GM19467 (cell line): ENCODE measurements around the gene PRAC2.

ENCODE experiments used
- ATAC-seq: cut with Tn5 transposase; IDR thresholded peaks from one replicate; pipeline ENCODE4 v1.9.1; 2021; ENCODE audit warnings: mild to moderate bottlenecking, moderate library complexity; ENCODE audit not compliant: unreplicated experiment

Gene PRAC2

GRCh38 chr17:48752399-48753288 lies 29.7 kb downstream of the PRAC2 start:
- ATAC-seq, result no peak

GRCh38 chr17:48753794-48754499 lies 31.0 kb downstream of the PRAC2 start:
- ATAC-seq, result no peak

GRCh38 chr17:48754500-48755261 lies 31.7 kb downstream of the PRAC2 start:
- ATAC-seq, result no peak

- no peak for ATAC-seq
Measured at GRCh38 chr17:48755356-48755755, 32.4 kb downstream of the PRAC2 start.

DNA sequence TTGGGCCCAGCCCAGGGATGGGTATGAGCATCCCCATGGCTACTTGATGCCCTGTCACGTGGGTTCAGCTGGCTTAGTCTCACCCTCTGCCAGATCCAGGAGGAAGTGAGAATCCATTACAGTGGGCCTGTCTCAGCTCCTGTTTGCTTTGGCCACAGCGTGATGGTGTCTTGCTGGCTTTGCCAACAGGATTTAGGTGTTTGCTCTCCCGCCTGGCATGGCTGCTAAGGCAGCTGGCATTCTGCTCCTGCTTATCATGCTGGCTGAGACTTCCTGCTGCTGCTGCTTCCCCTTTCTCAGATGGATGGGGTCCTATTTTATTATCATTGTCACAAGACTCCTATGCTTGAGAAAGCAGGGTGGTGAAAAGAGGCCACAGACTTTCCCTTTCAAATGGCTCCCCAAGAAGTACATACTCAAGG lies 33.9 kb downstream of the PRAC2 start:
- ATAC-seq, result no peak

DNA sequence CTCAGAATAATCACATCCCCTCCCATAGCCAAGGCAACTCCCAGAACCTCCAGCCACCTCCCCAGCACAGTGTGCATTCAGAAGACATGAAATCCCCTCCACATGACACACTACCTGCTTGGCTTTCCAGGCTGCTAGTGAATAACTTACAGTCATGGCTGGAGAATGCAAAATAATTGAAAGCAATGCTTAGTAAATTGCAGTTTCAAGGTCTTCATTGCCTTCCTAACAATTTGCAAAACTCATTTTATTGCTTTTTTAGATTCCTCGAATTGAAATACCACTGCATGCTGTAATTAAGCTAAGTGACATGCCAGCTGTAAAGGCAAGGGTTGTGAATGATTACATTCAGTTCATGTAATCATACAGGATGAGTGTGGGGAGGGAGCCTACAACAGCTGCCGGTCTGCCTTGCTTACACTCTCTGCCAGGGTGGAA lies 34.6 kb downstream of the PRAC2 start:
- ATAC-seq, result no peak

- no peak for ATAC-seq
Measured at GRCh38 chr17:48759288-48759687, 36.3 kb downstream of the PRAC2 start.

DNA sequence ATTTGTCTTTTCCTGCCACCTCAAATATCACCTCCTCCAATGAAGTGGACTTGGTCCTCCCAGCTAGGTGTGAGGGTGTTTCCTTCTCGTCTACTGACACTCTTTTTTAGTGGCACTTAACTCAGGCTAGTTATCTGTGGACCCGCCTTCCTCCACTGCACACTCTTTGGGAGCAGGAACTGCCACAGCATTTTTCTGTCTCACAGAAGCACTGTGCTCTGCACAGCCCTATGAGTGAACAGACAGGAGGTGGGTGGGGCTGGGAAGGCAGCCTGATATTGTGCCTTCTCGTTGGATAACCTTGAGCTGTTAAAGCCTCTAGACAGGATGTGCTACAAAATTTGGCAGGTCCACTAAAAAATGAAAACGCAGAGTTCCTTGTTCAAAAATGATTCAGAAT lies 37.4 kb downstream of the PRAC2 start:
- ATAC-seq, result no peak

DNA sequence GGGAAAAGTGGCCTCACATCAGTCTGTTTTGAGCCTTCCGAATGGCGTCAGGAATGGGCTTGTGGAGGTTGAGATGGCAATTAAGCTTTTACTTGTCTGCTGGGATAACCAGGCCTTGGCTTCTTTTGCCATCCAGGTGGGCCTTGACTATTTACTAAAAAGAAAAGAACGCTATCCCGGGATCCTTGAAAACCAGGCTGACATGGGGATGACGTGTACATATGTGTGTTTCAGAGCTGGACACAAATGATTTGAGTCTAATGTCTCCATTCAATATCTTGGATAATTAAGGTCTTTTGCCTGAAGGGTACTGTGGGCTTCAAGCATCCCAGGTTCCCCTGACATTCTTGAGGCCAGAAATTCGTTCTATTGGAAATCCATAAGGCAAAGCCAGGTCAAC lies 38.1 kb downstream of the PRAC2 start:
- no peak for ATAC-seq

DNA sequence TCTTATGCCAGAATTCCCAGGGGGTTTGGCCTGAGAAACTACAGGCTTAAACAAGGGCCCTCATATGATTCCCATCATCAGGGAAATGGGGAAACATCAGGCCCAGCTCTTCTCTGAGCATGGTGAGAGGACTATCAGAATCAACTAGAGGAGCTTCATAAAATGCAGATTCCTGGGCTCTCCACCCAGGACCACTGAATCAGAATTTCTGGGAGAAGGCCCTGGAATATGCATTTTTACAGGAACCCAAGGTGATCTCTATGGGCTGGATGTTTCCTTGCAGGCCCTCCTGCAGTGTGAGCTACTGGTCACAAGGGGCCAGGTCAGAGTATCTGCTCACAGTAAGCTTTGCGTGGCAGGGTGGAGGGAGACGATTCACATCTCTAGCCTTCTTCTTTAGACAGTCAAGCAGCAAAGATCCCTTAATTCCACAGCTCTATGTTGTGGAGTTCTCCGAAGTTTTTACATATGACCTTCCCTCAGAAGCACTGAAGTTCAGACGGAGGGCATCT lies 44.3 kb downstream of the PRAC2 start:
- no peak for ATAC-seq

DNA sequence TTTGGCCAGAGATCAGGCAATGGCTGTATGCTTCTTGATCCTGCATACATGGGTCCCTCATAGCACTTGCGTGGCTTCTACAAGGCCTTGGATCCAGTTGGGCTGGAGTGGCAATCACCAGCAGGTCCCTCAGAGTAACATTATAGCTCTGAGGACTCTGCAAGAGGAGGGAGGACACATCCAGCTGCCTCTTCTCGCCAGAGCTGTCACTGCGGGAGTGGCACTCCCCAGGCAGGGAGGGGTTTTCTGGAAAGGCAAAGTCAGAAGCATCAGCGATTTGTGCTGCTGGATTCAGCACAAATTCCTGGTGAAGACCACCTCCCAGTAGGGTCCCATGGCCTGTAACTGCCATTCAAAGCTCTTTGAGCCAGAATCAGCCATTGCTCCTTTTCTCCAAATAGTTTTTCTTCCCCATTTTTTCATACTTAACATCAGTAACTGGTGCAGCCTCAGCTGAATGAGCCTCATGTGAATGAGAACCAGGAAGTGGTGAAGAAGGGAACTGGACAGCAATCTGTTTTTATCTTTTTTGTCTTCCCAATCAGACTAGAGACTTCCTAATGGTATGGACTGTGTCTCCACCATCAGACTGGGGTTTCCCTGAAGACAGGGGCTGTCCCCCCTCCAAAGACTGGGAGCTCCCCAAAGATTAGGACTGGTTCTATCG lies 46.2 kb downstream of the PRAC2 start:
- no peak for ATAC-seq

DNA sequence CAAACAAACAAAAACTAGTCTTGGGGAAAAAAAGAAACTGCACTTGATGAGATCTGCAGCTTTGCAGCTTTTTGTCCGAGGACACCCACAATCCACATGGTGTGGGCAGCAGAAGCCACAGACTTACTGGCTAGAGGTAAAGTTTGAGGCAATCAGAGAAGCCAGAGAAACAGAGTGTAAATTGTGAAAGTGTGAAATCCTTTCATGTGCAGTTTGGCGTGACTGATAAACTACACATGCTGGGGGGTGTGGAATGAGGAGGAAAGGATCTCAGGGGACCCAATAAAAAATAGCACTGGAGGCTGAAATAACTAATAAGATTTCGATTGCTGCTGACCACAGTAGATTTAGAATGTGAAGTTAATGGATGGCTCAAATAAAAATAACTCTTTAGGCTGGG lies 48.0 kb downstream of the PRAC2 start:
- ATAC-seq, result no peak

DNA sequence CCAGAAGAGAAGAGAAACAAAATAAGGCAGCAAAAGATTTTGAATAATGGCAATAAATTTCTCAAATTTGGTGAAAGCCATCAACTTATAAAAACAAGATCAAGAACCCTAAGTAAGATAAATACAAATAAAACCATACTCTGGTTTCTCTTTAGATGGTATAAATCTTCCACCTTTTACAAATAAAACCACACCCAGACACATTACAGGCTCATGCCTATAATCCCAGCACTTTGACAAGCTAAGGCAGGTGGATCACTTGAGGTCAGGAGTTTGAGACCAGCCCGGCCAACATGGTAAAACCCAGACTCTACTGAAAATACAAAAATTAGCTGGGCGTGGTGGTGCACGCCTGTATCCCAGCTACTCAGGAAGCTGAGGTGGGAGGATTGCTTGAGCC lies 50.3 kb downstream of the PRAC2 start:
- ATAC-seq, result no peak
